Calu3 (cell line): ENCODE data around the gene C17orf58. TPM values are rescaled to one million over a fixed set of nuclear protein-coding genes. Genes with fewer than 3 reads are reported as not detected.
"Not testable (repeated sequence)": the region's sequence is repeated elsewhere in the genome, so short reads cannot be mapped to it uniquely, and the experiment has no call there.

Experiments used
- BruUV-seq: library from RNA; stranded (reverse); fragments of 400-500 nt; replicated peaks from 2 replicates; lab custom pipeline; 2021; lab: Mats Ljungman, UMichigan
- CTCF ChIA-PET: fragments of 300-600 bp; sonication (Branson Sonifier 250); formaldehyde crosslinking; loops from one replicate; lab custom pipeline; 2022; ENCODE audit warnings: antibody characterized with exemption; lab: Charles Lee
- DNase-seq: peaks from one replicate; pipeline ENCODE4 v3.0.0; 2022
- H3K27ac Mint-ChIP-seq: one replicate; pipeline ENCODE4 v1.8.0; 2022; ENCODE audit warnings: mixed read lengths; ENCODE audit not compliant: unreplicated experiment
- H3K27me3 Mint-ChIP-seq: one replicate; pipeline ENCODE4 v1.8.0; 2022; ENCODE audit warnings: mixed read lengths; ENCODE audit not compliant: unreplicated experiment
- H3K36me3 Mint-ChIP-seq: one replicate; pipeline ENCODE4 v1.8.0; 2022; ENCODE audit warnings: mild to moderate bottlenecking, moderate library complexity, mixed read lengths; ENCODE audit not compliant: insufficient read depth, unreplicated experiment
- H3K4me1 Mint-ChIP-seq: one replicate; pipeline ENCODE4 v1.8.0; 2022; ENCODE audit warnings: mild to moderate bottlenecking, low read depth, mixed read lengths; ENCODE audit not compliant: unreplicated experiment
- H3K4me3 Mint-ChIP-seq: one replicate; pipeline ENCODE4 v1.8.0; 2022; ENCODE audit warnings: mild to moderate bottlenecking, low read depth, moderate library complexity, mixed read lengths; ENCODE audit not compliant: unreplicated experiment
- H3K9me3 Mint-ChIP-seq: one replicate; pipeline ENCODE4 v1.8.0; 2022; ENCODE audit warnings: low read depth, mixed read lengths; ENCODE audit not compliant: unreplicated experiment
- intact Hi-C: fragments of 100-400 bp; cut with micrococcal nuclease; formaldehyde crosslinking; loops from one replicate; pipeline ENCODE4 v1.10.0; 2022; ENCODE audit not compliant: unreplicated experiment
- total RNA-seq: library from RNA; stranded (reverse); gene quantifications from 2 replicates; pipeline ENCODE4 v1.2.3, GENCODE V29; 2022
- TF ChIP-seq, protein P1 (sequence below): fragments of 200-600 bp; IDR thresholded peaks from one replicate; pipeline ENCODE4 v1.8.0; 2022; ENCODE audit warnings: antibody characterized with exemption; ENCODE audit not compliant: unreplicated experiment

Gene C17orf58
- total RNA-seq, 1 experiment from 2014 or later: 11.8 TPM

DNA sequence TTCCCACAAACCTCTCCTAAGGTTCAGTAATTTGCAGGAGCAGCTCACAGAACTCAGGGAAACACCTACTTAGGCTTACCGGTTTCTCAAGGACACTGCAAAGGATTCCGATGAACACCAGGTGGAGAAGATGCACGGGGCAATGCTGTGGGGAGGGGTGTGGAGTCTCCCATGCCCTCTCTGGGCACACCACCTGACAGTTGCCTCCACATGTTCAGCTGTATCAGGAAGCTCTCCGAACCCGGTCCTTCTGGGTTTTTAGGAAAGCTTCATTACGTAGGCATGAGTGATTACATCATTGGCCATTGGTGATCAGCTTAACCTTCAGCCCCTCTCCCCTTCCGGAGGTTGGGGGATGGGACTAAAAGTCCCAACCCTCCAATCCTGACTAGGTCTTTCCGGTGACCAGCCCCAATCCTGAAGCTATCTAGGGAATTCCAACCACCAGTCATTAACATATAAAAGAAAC, 21.6 kb downstream of the C17orf58 start:
- DNase-seq: no peak
- CTCF ChIA-PET: no interaction called here
- Mint-ChIP-seq H3K27ac (no peak overlapping the region), H3K9me3 (no peaks in the 10 kb centered on the region), H3K27me3 (no peaks in the 10 kb centered on the region), H3K4me1 (no peaks in the 10 kb centered on the region), H3K36me3 (peaks cover 5% of the 10 kb centered on the region), H3K4me3 (no peak overlapping the region)
- BruUV-seq: no TSS peak
- intact Hi-C loops: no loop called here
- TF ChIP-seq, protein P1, sequence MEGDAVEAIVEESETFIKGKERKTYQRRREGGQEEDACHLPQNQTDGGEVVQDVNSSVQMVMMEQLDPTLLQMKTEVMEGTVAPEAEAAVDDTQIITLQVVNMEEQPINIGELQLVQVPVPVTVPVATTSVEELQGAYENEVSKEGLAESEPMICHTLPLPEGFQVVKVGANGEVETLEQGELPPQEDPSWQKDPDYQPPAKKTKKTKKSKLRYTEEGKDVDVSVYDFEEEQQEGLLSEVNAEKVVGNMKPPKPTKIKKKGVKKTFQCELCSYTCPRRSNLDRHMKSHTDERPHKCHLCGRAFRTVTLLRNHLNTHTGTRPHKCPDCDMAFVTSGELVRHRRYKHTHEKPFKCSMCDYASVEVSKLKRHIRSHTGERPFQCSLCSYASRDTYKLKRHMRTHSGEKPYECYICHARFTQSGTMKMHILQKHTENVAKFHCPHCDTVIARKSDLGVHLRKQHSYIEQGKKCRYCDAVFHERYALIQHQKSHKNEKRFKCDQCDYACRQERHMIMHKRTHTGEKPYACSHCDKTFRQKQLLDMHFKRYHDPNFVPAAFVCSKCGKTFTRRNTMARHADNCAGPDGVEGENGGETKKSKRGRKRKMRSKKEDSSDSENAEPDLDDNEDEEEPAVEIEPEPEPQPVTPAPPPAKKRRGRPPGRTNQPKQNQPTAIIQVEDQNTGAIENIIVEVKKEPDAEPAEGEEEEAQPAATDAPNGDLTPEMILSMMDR: no peak

DNA sequence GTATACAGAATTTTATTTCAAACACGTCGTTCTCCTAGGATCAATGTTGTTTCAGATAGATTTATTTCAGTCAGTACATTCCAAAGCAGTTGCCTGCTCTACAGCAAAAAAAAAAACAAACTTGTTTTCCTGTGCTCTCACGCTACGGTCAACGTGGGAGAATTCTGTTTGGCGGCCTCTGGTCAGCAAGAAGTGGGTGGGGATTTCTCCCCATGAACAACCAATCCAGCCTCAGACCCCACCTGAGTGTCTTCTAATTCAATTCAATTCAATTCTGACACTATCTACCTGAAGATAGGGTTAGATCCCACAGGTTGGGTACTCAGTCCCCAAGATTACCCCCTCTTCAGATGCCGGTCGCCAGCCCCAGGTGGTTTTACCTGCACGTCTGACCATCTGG, 22.1 kb downstream of the C17orf58 start:
- BruUV-seq: no TSS peak
- intact Hi-C loops: no loop called here
- Mint-ChIP-seq H3K9me3 (no peaks in the 10 kb centered on the region), H3K4me1 (no peaks in the 10 kb centered on the region), H3K4me3 (no peak overlapping the region), H3K36me3 (peaks cover 5% of the 10 kb centered on the region), H3K27me3 (no peaks in the 10 kb centered on the region), H3K27ac (no peak overlapping the region)
- CTCF ChIA-PET: no interaction called here
- no peak for DNase-seq
- TF ChIP-seq, protein P1: no peak

DNA sequence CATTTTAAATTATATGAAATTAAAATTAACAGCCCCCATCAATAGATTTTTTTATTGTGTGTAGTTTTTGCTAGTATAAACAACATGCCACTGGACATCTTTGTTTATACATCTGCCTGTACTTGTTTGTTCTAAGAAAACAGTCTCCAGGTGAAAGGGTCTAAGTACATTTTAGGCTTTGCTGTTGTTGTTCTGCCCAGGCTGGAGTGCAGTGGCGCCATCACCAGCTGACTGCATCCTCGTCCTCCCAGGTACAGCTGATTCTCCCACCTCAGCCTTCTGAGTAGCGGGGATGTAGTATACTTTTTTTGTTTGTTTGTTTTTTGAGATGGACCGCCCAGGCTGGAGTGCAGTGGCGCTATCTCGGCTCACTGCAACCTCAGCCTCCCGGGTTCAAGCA, 25.5 kb downstream of the C17orf58 start:
- no peak for DNase-seq
- H3K9me3 Mint-ChIP-seq: no peaks in the 10 kb centered on the region
- H3K4me3 Mint-ChIP-seq: no peak overlapping the region
- CTCF ChIA-PET: no interaction called here
- peaks cover 14% of the 10 kb centered on the region for H3K36me3 Mint-ChIP-seq
- no peak overlapping the region for H3K27ac Mint-ChIP-seq
- intact Hi-C loops: no loop called here
- no peaks in the 10 kb centered on the region for H3K27me3 Mint-ChIP-seq
- H3K4me1 Mint-ChIP-seq: no peaks in the 10 kb centered on the region
- no TSS peak for BruUV-seq
- TF ChIP-seq, protein P1: no peak

DNA sequence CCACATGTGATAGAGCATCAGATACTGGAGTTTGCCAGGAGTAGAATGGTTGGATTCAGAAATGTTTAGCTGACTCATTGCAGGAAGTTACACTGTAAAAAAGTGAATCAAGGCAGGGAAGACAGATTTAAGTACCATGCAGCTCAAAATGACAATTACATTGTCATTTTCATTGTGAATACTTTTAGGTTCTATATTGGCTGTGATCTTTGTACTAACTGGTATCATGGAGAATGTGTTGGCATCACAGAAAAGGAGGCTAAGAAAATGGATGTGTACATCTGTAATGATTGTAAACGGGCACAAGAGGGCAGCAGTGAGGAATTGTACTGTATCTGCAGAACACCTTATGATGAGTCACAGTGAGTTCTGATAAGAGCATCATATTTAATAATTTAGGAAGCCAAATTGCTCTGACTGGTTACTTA, 33.1 kb downstream of the C17orf58 start:
- H3K4me1 Mint-ChIP-seq, BruUV-seq, CTCF ChIA-PET, H3K27me3 Mint-ChIP-seq, H3K9me3 Mint-ChIP-seq, H3K4me3 Mint-ChIP-seq: not testable (repeated sequence)
- intact Hi-C loops: loop anchor here (10.0 kb wide), 1 partner anchor 502 kb away; no protein-coding TSS in a partner anchor
- TF ChIP-seq, protein P1: peak; percentile 65
- peak; percentile 74 for DNase-seq
- Mint-ChIP-seq H3K27ac (peak overlapping the region; percentile 63), H3K36me3 (peaks cover 15% of the 10 kb centered on the region)

DNA sequence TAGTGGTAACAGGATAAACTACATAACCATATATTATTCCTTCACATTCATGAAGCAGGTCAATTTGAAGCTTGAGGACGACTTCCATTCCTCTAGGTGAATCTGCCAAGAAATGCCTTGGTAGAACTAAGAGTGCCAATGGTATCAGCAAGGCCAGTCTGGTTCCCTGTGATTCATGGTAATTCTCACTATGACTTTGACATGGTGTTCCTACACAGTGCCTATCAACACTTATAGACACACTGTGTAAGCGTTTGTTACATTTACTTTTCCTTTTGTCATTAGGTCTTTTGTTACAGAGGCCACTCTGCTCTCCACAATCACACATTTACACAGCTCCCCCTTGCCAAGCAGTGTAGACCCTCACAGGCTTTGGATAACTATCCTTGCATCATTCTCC, 34.1 kb downstream of the C17orf58 start:
- H3K27me3 Mint-ChIP-seq, H3K9me3 Mint-ChIP-seq, H3K4me1 Mint-ChIP-seq, DNase-seq, H3K36me3 Mint-ChIP-seq, H3K4me3 Mint-ChIP-seq, CTCF ChIA-PET, BruUV-seq: not testable (repeated sequence)
- H3K27ac Mint-ChIP-seq: peak overlapping the region; percentile 3
- intact Hi-C loops: loop anchor here (10.0 kb wide), 1 partner anchor 503 kb away; no protein-coding TSS in a partner anchor

DNA sequence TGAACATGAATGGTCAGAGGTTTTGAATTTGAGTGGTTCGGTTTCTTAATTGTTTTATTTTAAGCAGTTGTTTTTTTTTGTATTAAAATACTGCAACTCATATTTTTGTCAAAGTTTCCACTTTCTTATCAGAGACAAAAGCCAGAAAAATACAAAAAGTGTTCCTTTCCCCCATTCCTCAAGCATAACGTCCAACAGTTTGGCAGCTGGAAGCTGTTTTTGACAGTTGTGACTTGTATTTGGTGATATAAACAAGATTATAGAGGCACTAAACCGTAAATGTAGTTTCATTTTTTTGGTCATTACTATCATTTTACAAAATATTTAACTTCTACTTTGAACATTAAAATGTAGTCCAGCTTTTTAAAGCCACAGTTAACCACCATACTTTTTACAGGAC, 36.0 kb downstream of the C17orf58 start:
- CTCF ChIA-PET, H3K27me3 Mint-ChIP-seq, H3K9me3 Mint-ChIP-seq, H3K4me1 Mint-ChIP-seq, H3K36me3 Mint-ChIP-seq, DNase-seq, H3K4me3 Mint-ChIP-seq, BruUV-seq, H3K27ac Mint-ChIP-seq: not testable (repeated sequence)
- intact Hi-C loops: loop anchor here (10.0 kb wide), 1 partner anchor 505 kb away; no protein-coding TSS in a partner anchor
